Measurements from ENCODE around the gene SNX14. TPM values are rescaled to one million over a fixed set of nuclear protein-coding genes. Genes with fewer than 3 reads are reported as not detected.
"Not testable (repeated sequence)": the region's sequence is repeated elsewhere in the genome, so short reads cannot be mapped to it uniquely, and the experiment has no call there.

SNX14 gene
- total and polyA plus RNA-seq, 5 experiments from 2014 or later, result 40.9 to 84.1 (median 54.6) TPM

GRCh38 chr6:85580878-85581267, 12.8 kb downstream of the SNX14 start:
- DNase-seq (no peak), ATAC-seq (no peak)
- Mint-ChIP-seq H3K4me1 (peaks cover 23 to 51% (median 43%) of the 10 kb centered on the region in 4 donors), H3K27me3 (no peaks in the 10 kb centered on the region), H3K36me3 (peaks cover 21 to 36% (median 31%) of the 10 kb centered on the region in 3 donors), H3K27ac (peak overlapping the region in 1 of 10 donors; percentile 12), H3K4me3 (no peak overlapping the region), H3K9me3 (peaks cover 8 to 33% (median 30%) of the 10 kb centered on the region in 9 donors)
- POLR2A ChIA-PET, result interaction anchor here (1.6 kb wide), 1 partner anchor 12 kb away, joined by 6 read pairs; the partner anchor contains the start of gene SNX14

DNA sequence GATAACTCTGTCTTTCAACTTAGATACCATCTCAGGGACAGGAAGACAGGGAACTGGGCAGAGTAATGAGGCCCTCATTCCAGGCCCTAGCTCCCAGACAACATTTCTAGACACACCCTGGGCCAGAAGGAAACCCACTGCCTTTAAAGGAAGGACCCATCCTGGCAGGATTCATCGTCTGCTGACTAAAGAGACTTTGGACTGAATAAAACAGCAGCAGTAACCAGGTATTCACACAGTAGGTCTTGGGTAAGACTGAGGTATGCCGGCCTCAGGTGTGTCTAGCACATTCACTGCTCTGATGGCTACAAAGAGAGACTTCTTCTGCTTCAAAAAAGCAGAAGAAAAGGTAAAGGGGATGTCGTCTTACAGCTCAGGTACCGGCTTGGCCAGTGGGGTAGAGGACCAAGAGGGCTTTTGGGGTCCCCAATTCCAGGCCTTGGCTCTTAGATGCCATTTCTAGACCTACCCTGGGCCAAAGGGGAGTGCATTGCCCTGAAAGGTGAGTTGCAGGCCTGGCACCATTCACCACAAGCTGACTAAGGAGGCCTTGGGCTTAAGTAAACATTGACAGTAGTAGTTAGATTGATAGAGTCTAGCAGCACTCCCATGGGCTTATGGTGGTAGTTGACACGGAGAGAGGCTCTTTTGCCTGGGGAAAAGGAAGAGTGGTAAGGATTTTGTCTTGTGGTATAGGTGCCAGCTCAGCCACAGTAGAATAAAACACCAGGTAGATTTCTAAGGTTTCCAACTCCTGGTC, 13.4 kb downstream of the SNX14 start:
- POLR2A ChIA-PET, result interaction anchor here (1.6 kb wide), 1 partner anchor 13 kb away, joined by 6 read pairs; the partner anchor contains the start of gene SNX14
- no peak for DNase-seq
- peaks cover 26 to 50% (median 41%) of the 10 kb centered on the region in 4 donors for H3K4me1 Mint-ChIP-seq
- peaks cover 8 to 33% (median 28%) of the 10 kb centered on the region in 9 donors for H3K9me3 Mint-ChIP-seq
- ATAC-seq, result no peak
- H3K27me3 Mint-ChIP-seq, result no peaks in the 10 kb centered on the region
- no peak overlapping the region for H3K4me3 Mint-ChIP-seq
- H3K36me3 Mint-ChIP-seq, result peaks cover 19 to 33% (median 30%) of the 10 kb centered on the region in 3 donors
- H3K27ac Mint-ChIP-seq, result peak overlapping the region in 3 of 10 donors; percentile 7 to 21 (median 12)

DNA sequence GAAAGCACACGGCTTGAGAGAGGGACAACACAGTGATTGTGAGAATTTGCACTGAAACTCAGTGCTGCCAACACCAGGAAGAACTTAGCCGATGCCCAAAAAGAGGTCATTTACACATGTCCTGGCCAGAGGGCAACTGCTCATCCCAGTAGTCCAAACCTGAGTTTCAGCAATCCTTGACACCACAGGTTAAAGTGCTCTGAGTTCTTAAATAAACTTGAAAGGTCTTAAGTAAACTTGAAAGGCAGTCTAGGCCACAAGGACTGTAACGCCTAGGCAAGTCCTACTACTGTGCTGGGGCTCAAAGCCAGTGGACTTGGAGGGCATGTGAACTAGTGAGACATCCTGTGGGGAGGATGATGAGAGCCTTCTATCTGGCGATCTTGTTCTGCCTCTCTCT, 14.1 kb downstream of the SNX14 start:
- DNase-seq (no peak), ATAC-seq (no peak)
- H3K4me3 Mint-ChIP-seq, result no peak overlapping the region
- H3K27ac Mint-ChIP-seq, result peak overlapping the region in 1 of 10 donors; percentile 3
- H3K9me3 Mint-ChIP-seq, result peaks cover 8 to 29% (median 24%) of the 10 kb centered on the region in 9 donors
- POLR2A ChIA-PET, result no interaction called here
- H3K4me1 Mint-ChIP-seq, result peaks cover 27 to 55% (median 38%) of the 10 kb centered on the region in 4 donors
- no peaks in the 10 kb centered on the region for H3K27me3 Mint-ChIP-seq
- H3K36me3 Mint-ChIP-seq, result peaks cover 19 to 33% (median 28%) of the 10 kb centered on the region in 3 donors

GRCh38 chr6:85576476-85576875, 17.2 kb downstream of the SNX14 start:
- Mint-ChIP-seq H3K4me3 (no peak overlapping the region), H3K27ac (no peak overlapping the region), H3K4me1 (peaks cover 17 to 35% (median 19%) of the 10 kb centered on the region in 4 donors), H3K36me3 (peaks cover 2 to 35% (median 12%) of the 10 kb centered on the region in 3 donors), H3K27me3 (no peaks in the 10 kb centered on the region), H3K9me3 (peaks cover 0 to 7% (median 3%) of the 10 kb centered on the region in 9 donors)
- DNase-seq (no peak), ATAC-seq (no peak)
- POLR2A ChIA-PET, result no interaction called here

DNA sequence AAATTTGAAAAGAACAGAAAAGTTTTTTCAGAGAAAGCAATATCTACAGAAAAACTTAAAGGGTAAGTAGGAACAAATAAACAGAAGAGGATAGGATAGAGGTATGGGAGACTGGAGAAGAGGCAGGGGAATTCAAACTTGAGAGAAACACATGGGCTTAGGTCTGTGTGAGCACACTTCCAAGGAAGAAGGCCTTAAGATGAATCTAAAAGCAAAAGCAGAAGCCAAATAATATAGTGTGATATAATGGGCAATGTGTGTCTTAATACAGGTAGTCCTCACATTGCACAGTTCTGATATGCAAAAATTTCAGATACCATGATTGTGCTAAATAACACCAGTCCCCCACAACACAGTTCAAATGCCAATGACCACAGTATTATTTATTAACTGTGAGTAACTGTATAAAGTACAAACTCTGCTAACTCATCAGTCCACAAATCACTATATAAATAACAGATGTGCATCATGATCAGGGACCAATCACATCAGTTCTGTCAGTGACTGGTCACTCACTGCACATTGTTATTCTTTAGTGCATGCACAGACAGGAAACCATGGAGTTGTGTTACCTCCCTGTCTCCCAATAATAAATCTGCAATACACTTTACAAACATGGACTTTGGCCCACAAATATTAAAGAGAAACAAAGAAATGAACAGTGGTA, 18.6 kb downstream of the SNX14 start:
- Mint-ChIP-seq H3K27ac (peak overlapping the region in 3 of 10 donors; percentile 15 to 81 (median 22)), H3K4me3 (peak overlapping the region in 1 of 10 donors; percentile 16), H3K36me3 (peaks cover 0 to 39% (median 12%) of the 10 kb centered on the region in 3 donors), H3K27me3 (no peaks in the 10 kb centered on the region), H3K4me1 (peaks cover 2 to 24% (median 13%) of the 10 kb centered on the region in 4 donors), H3K9me3 (no peaks in the 10 kb centered on the region)
- DNase-seq (no peak), ATAC-seq (no peak)
- POLR2A ChIA-PET, result no interaction called here

DNA sequence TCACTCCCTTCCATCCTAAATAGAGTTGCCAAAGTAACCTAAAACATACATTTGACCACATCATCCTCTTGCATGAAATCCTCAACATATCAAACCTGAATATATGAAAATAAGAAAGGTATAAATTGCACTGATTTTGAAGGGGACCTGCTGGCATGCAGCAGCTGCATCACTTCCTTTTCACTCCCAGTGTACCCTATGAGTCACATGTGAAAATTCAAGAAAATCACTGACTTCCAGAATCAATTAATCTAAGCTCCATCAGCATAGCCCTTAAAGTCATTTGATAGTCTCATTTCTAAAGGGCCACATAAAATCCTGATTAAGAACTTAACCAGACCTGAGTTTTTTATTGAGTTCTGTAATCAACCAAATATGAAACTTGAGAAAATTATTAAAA, 24.3 kb downstream of the SNX14 start:
- ATAC-seq (no peak), DNase-seq (no peak)
- POLR2A ChIA-PET, result interaction anchor here (1.4 kb wide), 1 partner anchor 24 kb away, joined by 6 read pairs; the partner anchor contains the start of gene SNX14
- H3K36me3 Mint-ChIP-seq, result peaks cover 2 to 81% (median 30%) of the 10 kb centered on the region in 3 donors
- peaks cover 0 to 4% (median 2%) of the 10 kb centered on the region in 4 donors for H3K4me1 Mint-ChIP-seq
- no peak overlapping the region for H3K4me3 Mint-ChIP-seq
- peak overlapping the region in 2 of 10 donors; percentile 1 to 38 for H3K27ac Mint-ChIP-seq
- no peaks in the 10 kb centered on the region for H3K27me3 Mint-ChIP-seq
- H3K9me3 Mint-ChIP-seq, result peaks cover 0 to under 1% (median 0%) of the 10 kb centered on the region in 9 donors

DNA sequence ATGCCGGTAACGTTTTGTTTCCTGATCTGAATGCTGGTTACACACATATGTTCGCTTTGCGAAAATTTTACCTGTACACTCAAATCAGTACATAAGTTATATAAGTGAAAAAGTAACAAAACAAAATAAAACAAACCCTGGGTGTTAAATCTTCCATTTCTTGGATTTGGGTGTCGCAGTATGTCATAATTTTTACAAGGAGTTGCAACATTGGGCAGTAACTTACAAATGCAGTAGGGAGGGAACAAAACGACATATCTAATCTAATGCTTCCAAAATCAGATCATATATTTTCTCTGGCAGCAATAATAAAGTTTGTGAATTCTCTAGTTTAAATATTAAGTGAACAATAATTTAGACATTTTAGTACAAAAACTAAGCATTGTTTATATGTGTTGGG, 25.2 kb downstream of the SNX14 start:
- Mint-ChIP-seq H3K36me3 (peaks cover 4 to 86% (median 36%) of the 10 kb centered on the region in 3 donors), H3K9me3 (peaks cover 0 to 1% (median 0%) of the 10 kb centered on the region in 9 donors), H3K4me3 (no peak overlapping the region), H3K27me3 (no peaks in the 10 kb centered on the region), H3K4me1 (peaks cover 0 to 4% (median 2%) of the 10 kb centered on the region in 4 donors), H3K27ac (peak overlapping the region in 2 of 10 donors; percentile 13 to 65)
- POLR2A ChIA-PET, result no interaction called here
- ATAC-seq (no peak), DNase-seq (no peak)

GRCh38 chr6:85565736-85566135, 27.9 kb downstream of the SNX14 start:
- no peak overlapping the region for H3K4me3 Mint-ChIP-seq
- peaks cover 4 to 76% (median 40%) of the 10 kb centered on the region in 3 donors for H3K36me3 Mint-ChIP-seq
- peaks cover 0 to 1% (median 0%) of the 10 kb centered on the region in 9 donors for H3K9me3 Mint-ChIP-seq
- peak overlapping the region in 2 of 10 donors; percentile 13 to 39 for H3K27ac Mint-ChIP-seq
- DNase-seq (no peak), ATAC-seq (no peak)
- peaks cover 0 to 4% (median 2%) of the 10 kb centered on the region in 4 donors for H3K4me1 Mint-ChIP-seq
- no peaks in the 10 kb centered on the region for H3K27me3 Mint-ChIP-seq
- POLR2A ChIA-PET, result no interaction called here

GRCh38 chr6:85564223-85564622, 29.4 kb downstream of the SNX14 start:
- H3K9me3 Mint-ChIP-seq, DNase-seq, POLR2A ChIA-PET, H3K4me3 Mint-ChIP-seq, H3K4me1 Mint-ChIP-seq, H3K27me3 Mint-ChIP-seq, ATAC-seq: not testable (repeated sequence)
- peaks cover 4 to 80% (median 41%) of the 10 kb centered on the region in 3 donors for H3K36me3 Mint-ChIP-seq
- H3K27ac Mint-ChIP-seq, result peak overlapping the region in 1 of 10 donors; percentile 13

DNA sequence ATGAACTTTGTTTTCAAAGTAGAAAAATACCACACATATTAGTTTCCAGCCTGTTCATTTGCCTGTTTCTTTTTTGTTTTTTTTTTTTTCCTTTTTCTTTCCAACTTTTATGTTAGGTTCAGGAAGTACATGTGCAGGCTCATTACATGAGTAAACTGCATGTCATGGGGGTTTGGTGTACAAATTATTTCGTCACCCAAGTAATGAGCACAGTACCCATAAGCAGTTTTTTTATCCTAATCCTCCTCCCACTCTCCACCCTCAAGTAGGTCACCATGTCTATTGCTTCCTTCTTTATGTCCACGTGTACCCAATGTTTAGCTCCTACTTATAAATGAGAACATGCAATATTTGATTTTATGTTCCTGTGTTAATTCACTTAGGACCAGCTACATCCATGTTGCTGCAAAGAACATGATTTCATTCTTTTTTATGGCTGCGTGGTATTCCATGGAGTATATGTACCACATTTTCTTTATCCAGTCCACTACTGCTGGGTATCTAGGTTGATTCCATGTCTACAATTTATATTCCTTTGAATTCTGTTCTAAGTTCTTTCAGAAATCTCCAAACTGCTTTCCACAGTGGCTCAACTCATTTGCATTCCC, 31.8 kb downstream of the SNX14 start:
- POLR2A ChIA-PET, result no interaction called here
- peaks cover 0 to 4% (median 1%) of the 10 kb centered on the region in 4 donors for H3K4me1 Mint-ChIP-seq
- no peak overlapping the region for H3K4me3 Mint-ChIP-seq
- no peaks in the 10 kb centered on the region for H3K27me3 Mint-ChIP-seq
- ATAC-seq (no peak), DNase-seq (no peak)
- peaks cover 0 to 1% (median 0%) of the 10 kb centered on the region in 9 donors for H3K9me3 Mint-ChIP-seq
- H3K27ac Mint-ChIP-seq, result peak overlapping the region in 2 of 10 donors; percentile 2 to 57
- peaks cover 4 to 68% (median 40%) of the 10 kb centered on the region in 3 donors for H3K36me3 Mint-ChIP-seq

DNA sequence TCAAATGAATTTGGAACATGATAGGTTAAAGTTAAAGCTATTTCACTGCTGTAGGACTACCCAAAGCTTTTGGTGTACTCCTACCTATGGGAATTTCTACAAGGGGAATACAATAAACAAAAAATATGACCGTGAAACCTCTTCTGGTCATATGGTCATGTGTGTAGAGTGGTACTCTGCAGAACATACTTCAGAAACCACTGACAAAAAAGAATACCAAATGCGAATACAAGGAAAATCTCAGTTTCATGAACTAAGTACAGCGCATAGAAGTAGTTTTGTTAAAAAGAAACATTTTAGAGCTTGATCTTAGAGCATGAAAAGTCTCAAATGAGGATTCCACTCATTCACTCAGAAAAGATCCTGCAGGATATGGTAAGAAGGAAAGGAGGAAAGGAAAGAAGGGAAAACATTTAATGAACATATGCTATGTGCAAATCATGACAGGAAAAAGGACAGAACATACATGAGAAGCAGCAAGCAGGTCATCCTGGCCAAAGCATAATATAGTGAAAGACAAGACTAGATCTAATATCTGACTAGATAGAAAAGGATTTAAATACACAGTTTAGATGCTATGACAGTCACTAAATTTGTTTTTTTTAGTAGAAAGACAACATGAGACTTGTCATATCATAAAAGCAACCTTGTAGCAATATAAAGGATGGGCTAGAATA, 36.5 kb downstream of the SNX14 start:
- ATAC-seq (no peak), DNase-seq (no peak)
- Mint-ChIP-seq H3K27me3 (no peaks in the 10 kb centered on the region), H3K36me3 (peaks cover 3 to 65% (median 23%) of the 10 kb centered on the region in 3 donors), H3K4me3 (no peak overlapping the region), H3K9me3 (no peaks in the 10 kb centered on the region), H3K27ac (peak overlapping the region in 1 of 10 donors; percentile 6), H3K4me1 (no peaks in the 10 kb centered on the region)
- POLR2A ChIA-PET, result interaction anchor here (0.9 kb wide), 1 partner anchor 36 kb away, joined by 3 read pairs; no protein-coding TSS in a partner anchor

GRCh38 chr6:85552652-85553051, 41.0 kb downstream of the SNX14 start:
- H3K27ac Mint-ChIP-seq, result no peak overlapping the region
- no peak overlapping the region for H3K4me3 Mint-ChIP-seq
- H3K27me3 Mint-ChIP-seq, result no peaks in the 10 kb centered on the region
- H3K9me3 Mint-ChIP-seq, result peaks cover 0 to 4% (median 0%) of the 10 kb centered on the region in 9 donors
- DNase-seq (no peak), ATAC-seq (no peak)
- H3K4me1 Mint-ChIP-seq, result no peaks in the 10 kb centered on the region
- POLR2A ChIA-PET, result no interaction called here
- peaks cover 8 to 58% (median 24%) of the 10 kb centered on the region in 3 donors for H3K36me3 Mint-ChIP-seq

Data from naive thymus-derived CD8-positive, alpha-beta T cell (primary cell).